HepG2 (cell line): ENCODE measurements around the gene TCFL5. TPM values are rescaled to one million over a fixed set of nuclear protein-coding genes. Genes with fewer than 3 reads are reported as not detected.

Source experiments
- ATAC-seq: fragments of 200-7000 bp; cut with Tn5 transposase; 3 replicates; pipeline ENCODE4 v1.9.1; 2020; ENCODE audit warnings: mild to moderate bottlenecking, moderate library complexity
- BruUV-seq: library from RNA; stranded (reverse); fragments of 400-500 nt; replicated peaks from 2 replicates; lab custom pipeline; 2021; lab: Mats Ljungman, UMichigan
- CTCF ChIA-PET: fragments of 300-600 bp; formaldehyde crosslinking; extraction: SDS; loops from one replicate; lab custom pipeline; 2021; ENCODE audit warnings: low total read pairs, inconsistent platforms, low intra/inter-chr PET ratio; lab: Yijun Ruan, JAX
- POLR2A ChIA-PET: fragments of 350-600 bp; sonication (Branson Sonifier 250); formaldehyde crosslinking; loops from one replicate; lab custom pipeline; 2020; ENCODE audit warnings: antibody characterized with exemption, inconsistent platforms; lab: Yijun Ruan, JAX
- DNase-seq: peaks from one replicate; pipeline ENCODE4 v3.0.0-alpha.2; 2015; ENCODE audit warnings: low spot score
- FAIRE-seq: peaks from 3 replicates; lab custom pipeline; 2011; peaks lifted over from hg19 to GRCh38; lab: Jason Lieb, UNC
- H2AFZ ChIP-seq: one replicate; pipeline ENCODE4 v1.6.1; 2011; ENCODE audit warnings: low read length, inconsistent platforms
- H3K27ac ChIP-seq: fragments of 300-600 bp; 3 replicates; pipeline ENCODE4 v1.8.0; 2011; ENCODE audit warnings: mixed run types, mild to moderate bottlenecking, mixed read lengths, low read length, inconsistent platforms; ENCODE audit not compliant: insufficient read depth; ENCODE audit errors: extremely low read length
- H3K27me3 ChIP-seq, 2 experiments: fragments of 200-600 bp in 1 of 2; 2 replicates in 1 of 2; 3 replicates in 1 of 2; pipeline versions ENCODE4 v1.6.0 to v1.8.0; 2011; ENCODE audit warnings: low read length in 2 of 2, mild to moderate bottlenecking in 2 of 2, moderate library complexity in 2 of 2, inconsistent platforms in 1 of 2; ENCODE audit not compliant: insufficient read depth in 2 of 2, control insufficient read depth in 1 of 2
- H3K36me3 ChIP-seq, 2 experiments: fragments of 200-600 bp in 1 of 2; replicated peaks in 1 of 2; 2 replicates in 1 of 2; 3 replicates in 1 of 2; pipeline versions ENCODE4 v1.5.1 to v1.8.0; 2011; ENCODE audit warnings: low read length in 2 of 2, inconsistent platforms in 1 of 2; ENCODE audit not compliant: insufficient read depth in 2 of 2, control insufficient read depth in 1 of 2
- H3K4me1 ChIP-seq: 2 replicates; pipeline ENCODE4 v1.5.1; 2012; ENCODE audit warnings: low read length, inconsistent platforms; ENCODE audit not compliant: insufficient read depth
- H3K4me2 ChIP-seq: 2 replicates; pipeline ENCODE4 v1.6.0; 2011; ENCODE audit warnings: low read depth, low read length, inconsistent platforms
- H3K4me3 ChIP-seq, 3 experiments: fragments of 200-600 bp in 1 of 3; sonication (generic), shearing (Covaris generic) in 1 of 3; replicated peaks in 1 of 3; 2 replicates each; pipeline ENCODE4 v1.5.1; 2011 to 2016; ENCODE audit warnings: low read length in 3 of 3, inconsistent platforms in 2 of 3, low read depth in 2 of 3, mild to moderate bottlenecking in 2 of 3, control low read depth in 1 of 3, mixed read lengths in 1 of 3; ENCODE audit not compliant: insufficient read depth in 1 of 3
- H3K79me2 ChIP-seq: one replicate; pipeline ENCODE4 v1.6.1; 2011; ENCODE audit warnings: low read length, inconsistent platforms; ENCODE audit not compliant: insufficient read depth
- H3K9ac ChIP-seq: 2 replicates; pipeline ENCODE4 v1.6.0; 2011; ENCODE audit warnings: mild to moderate bottlenecking, low read depth, low read length, inconsistent platforms; ENCODE audit not compliant: insufficient read depth
- H3K9me3 ChIP-seq: 2 replicates; pipeline ENCODE4 v1.5.1; 2012; ENCODE audit warnings: mild to moderate bottlenecking, low read length
- H4K20me1 ChIP-seq: 2 replicates; pipeline ENCODE4 v1.6.0; 2011; ENCODE audit warnings: inconsistent platforms, mild to moderate bottlenecking, low read length, moderate library complexity; ENCODE audit not compliant: insufficient read depth
- ARID2 ChIP-seq: sonication (generic); formaldehyde crosslinking; IDR thresholded peaks from 2 replicates; pipeline ENCODE4 v1.8.1; 2022; ENCODE audit warnings: mild to moderate bottlenecking, missing genetic modification reagents, borderline replicate concordance
- ELF3 ChIP-seq: IDR thresholded peaks from 2 replicates; pipeline ENCODE4 v1.6.1; 2016; ENCODE audit warnings: missing genetic modification reagents, missing compliant biosample characterization
- KLF12 ChIP-seq: sonication (generic); formaldehyde crosslinking; IDR thresholded peaks from 2 replicates; pipeline ENCODE4 v1.4.0; 2020; ENCODE audit warnings: missing genetic modification reagents, borderline replicate concordance
- MAX ChIP-seq: IDR thresholded peaks from 2 replicates; pipeline ENCODE4 v1.6.1; 2012; ENCODE audit warnings: inconsistent platforms
- MLLT10 ChIP-seq: sonication (generic); formaldehyde crosslinking; IDR thresholded peaks from 2 replicates; pipeline ENCODE4 v1.4.0; 2020; ENCODE audit warnings: missing genetic modification reagents
- NR2F2 ChIP-seq: IDR thresholded peaks from 2 replicates; pipeline ENCODE4 v1.6.1; 2012; ENCODE audit warnings: low read depth, inconsistent platforms, borderline replicate concordance
- REPIN1 ChIP-seq: sonication (generic); formaldehyde crosslinking; IDR thresholded peaks from 2 replicates; pipeline ENCODE4 v1.8.0; 2022; ENCODE audit warnings: missing genetic modification reagents, low read depth, mild to moderate bottlenecking, borderline replicate concordance
- SAFB2 ChIP-seq: sonication (generic); formaldehyde crosslinking; IDR thresholded peaks from 2 replicates; pipeline ENCODE4 v1.5.1; 2020; ENCODE audit warnings: missing genetic modification reagents, low read depth, mild to moderate bottlenecking, borderline replicate concordance
- SMAD9 ChIP-seq: sonication (generic); formaldehyde crosslinking; IDR thresholded peaks from 2 replicates; pipeline ENCODE4 v1.5.1; 2020; ENCODE audit warnings: mild to moderate bottlenecking, missing genetic modification reagents
- SMARCE1 ChIP-seq: fragments of 450-650 bp; IDR thresholded peaks from 2 replicates; pipeline ENCODE4 v1.6.1; 2017; ENCODE audit warnings: borderline replicate concordance
- TMF1 ChIP-seq: sonication (generic); formaldehyde crosslinking; IDR thresholded peaks from 2 replicates; pipeline ENCODE4 v1.8.1; 2022; ENCODE audit warnings: low read depth, missing genetic modification reagents
- ZFP41 ChIP-seq: sonication (generic); formaldehyde crosslinking; IDR thresholded peaks from 2 replicates; pipeline ENCODE4 v1.4.0; 2020; ENCODE audit warnings: mild to moderate bottlenecking, missing genetic modification reagents, borderline replicate concordance
- ZNF256 ChIP-seq: sonication (generic); formaldehyde crosslinking; conservative IDR thresholded peaks from 2 replicates; pipeline ENCODE4 v1.4.0; 2020; ENCODE audit warnings: missing genetic modification reagents
- ZNF317 ChIP-seq: sonication (generic); formaldehyde crosslinking; IDR thresholded peaks from 2 replicates; pipeline ENCODE4 v1.5.0; 2020; ENCODE audit warnings: mild to moderate bottlenecking, missing genetic modification reagents
- ZNF501 ChIP-seq: sonication (generic); formaldehyde crosslinking; IDR thresholded peaks from 2 replicates; pipeline ENCODE4 v1.5.1; 2020; ENCODE audit warnings: mild to moderate bottlenecking, moderate library complexity, missing genetic modification reagents
- ZNF510 ChIP-seq: sonication (generic); formaldehyde crosslinking; IDR thresholded peaks from 2 replicates; pipeline ENCODE4 v1.4.0; 2020; ENCODE audit warnings: low read depth, mild to moderate bottlenecking, missing genetic modification reagents
- ZNF577 ChIP-seq: sonication (generic); formaldehyde crosslinking; IDR thresholded peaks from 2 replicates; pipeline ENCODE4 v1.4.0; 2020; ENCODE audit warnings: mild to moderate bottlenecking, low read depth, missing genetic modification reagents, borderline replicate concordance
- ZNF597 ChIP-seq: sonication (generic); formaldehyde crosslinking; IDR thresholded peaks from 2 replicates; pipeline ENCODE4 v1.5.0; 2020; ENCODE audit warnings: missing genetic modification reagents
- ZNF598 ChIP-seq: sonication (generic); formaldehyde crosslinking; IDR thresholded peaks from 2 replicates; pipeline ENCODE4 v1.5.1; 2020; ENCODE audit warnings: mild to moderate bottlenecking, missing genetic modification reagents, borderline replicate concordance
- ZNF75D ChIP-seq: sonication (generic); formaldehyde crosslinking; IDR thresholded peaks from 2 replicates; pipeline ENCODE4 v1.8.1; 2023; ENCODE audit warnings: missing genetic modification reagents, mild to moderate bottlenecking, borderline replicate concordance
- ZNF784 ChIP-seq: sonication (generic); formaldehyde crosslinking; IDR thresholded peaks from 2 replicates; pipeline ENCODE4 v1.5.1; 2020; ENCODE audit warnings: missing genetic modification reagents, mild to moderate bottlenecking, borderline replicate concordance
- ZNF850 ChIP-seq: sonication (generic); formaldehyde crosslinking; conservative IDR thresholded peaks from 2 replicates; pipeline ENCODE4 v1.9.0; 2021; ENCODE audit warnings: mild to moderate bottlenecking, missing genetic modification reagents
- ZNF883 ChIP-seq: sonication (generic); formaldehyde crosslinking; IDR thresholded peaks from 2 replicates; pipeline ENCODE4 v1.5.1; 2020; ENCODE audit warnings: mild to moderate bottlenecking, missing genetic modification reagents; ENCODE audit errors: not compliant biosample characterization
- ZSCAN25 ChIP-seq: sonication (generic); formaldehyde crosslinking; IDR thresholded peaks from 2 replicates; pipeline ENCODE4 v1.8.0; 2022; ENCODE audit warnings: mild to moderate bottlenecking, missing genetic modification reagents
- WGBS: methylation state at CpG from one replicate; pipeline ENCODE4 v1.1.6; 2017; ENCODE audit warnings: low lambda C conversion rate; 5-methylcytosine and 5-hydroxymethylcytosine counted together
- in situ Hi-C: cut with HindIII; loops from 2 replicates; pipeline ENCODE4 v1.10.0; 2017; ENCODE audit warnings: low pct_unique_long_range_greater_than_20kb; ENCODE audit not compliant: extremely low pct_ligation_motif_present
- intact Hi-C: fragments of 100-400 bp; cut with micrococcal nuclease; formaldehyde crosslinking; loops from one replicate; pipeline ENCODE4 v1.10.0; 2022; ENCODE audit not compliant: unreplicated experiment
- polyA plus RNA-seq, 8 experiments: library from polyadenylated mRNA; depleted of rRNA in 3 of 8; stranded (reverse) in 7 of 8; unstranded in 1 of 8; fragments of >200 nt; fragmentation: Illumina TruSeq in 4 of 8; extraction: Trizol in 4 of 8; gene quantifications; 2 replicates each; pipeline versions ENCODE4 v1.2.1 to v1.2.3, GENCODE V29; 2011 to 2016; ENCODE audit warnings: low read depth in 4 of 8, missing spikeins in 1 of 8, mixed read lengths in 1 of 8; ENCODE audit not compliant: insufficient read depth in 1 of 8
- total RNA-seq, 5 experiments: library from RNA; depleted of rRNA; stranded (reverse); fragments of >200 nt; fragmentation: Illumina TruSeq; extraction: Trizol; gene quantifications; 2 replicates each; pipeline ENCODE4 v1.2.3, GENCODE V29; 2016; ENCODE audit warnings: low read depth in 1 of 5

Gene TCFL5
- total and polyA plus RNA-seq, 2 of the 13 experiments (the other 11 are each of a cell fraction or from before 2014, with no cell fraction given): 14.8 to 20.0 TPM

GRCh38 chr20:62873280-62873679 lies 11.7 kb upstream of the TCFL5 start:
- no peak overlapping the region for H3K9ac ChIP-seq
- H3K4me2 ChIP-seq: peak overlapping the region; percentile 78
- TF ChIP-seq REPIN1 (CRISPR knock-in tag) (0 out of 2 replicates have a peak, but pooled peaks have one; percentile 11), ZNF850 (no peak), ZSCAN25 (0 out of 2 replicates have a peak, but pooled peaks have one; percentile 5), MLLT10 (CRISPR knock-in tag) (no peak), ZNF577 (no peak), ZNF317 (CRISPR knock-in tag) (no peak), ELF3 (no peak), NR2F2 (no peak), SMAD9 (CRISPR knock-in tag) (no peak), ZNF883 (CRISPR knock-in tag) (no peak), ZNF510 (CRISPR knock-in tag) (no peak), TMF1 (no peak), MAX (no peak), ZFP41 (CRISPR knock-in tag) (no peak), KLF12 (CRISPR knock-in tag) (no peak), ZNF75D (CRISPR knock-in tag) (no peak), ARID2 (CRISPR knock-in tag) (no peak), ZNF597 (CRISPR knock-in tag) (no peak), ZNF784 (peak; percentile 38; the same call in 1 of the 2 replicates), SAFB2 (CRISPR knock-in tag) (no peak), ZNF256 (CRISPR knock-in tag) (no peak), ZNF501 (CRISPR knock-in tag) (no peak), ZNF598 (CRISPR knock-in tag) (no peak), SMARCE1 (no peak)

More at GRCh38 chr20:62873280-62873679, 11.7 kb upstream of the TCFL5 start:
- peaks cover 2 to 9% of the 10 kb centered on the region in 2 experiments; a peak in 4 of 5 replicates for H3K27me3 ChIP-seq
- no peak overlapping the region for H3K4me3 ChIP-seq
- H4K20me1 ChIP-seq: no peaks in the 10 kb centered on the region
- H3K9me3 ChIP-seq: no peaks in the 10 kb centered on the region
- peaks cover 63% of the 10 kb centered on the region for H3K4me1 ChIP-seq
- FAIRE-seq (no peak), DNase-seq (no peak), ATAC-seq (no peak)
- H3K27ac ChIP-seq: no peak overlapping the region
- ChIA-PET POLR2A (interaction anchor here (1.3 to 6.2 kb wide), 6 partner anchors 12 to 81 kb away, joined by 4 to 59 read pairs (median 10); partner anchors contain the start of genes GID8, SLC17A9 and TCFL5), CTCF (interaction anchor here (1.1 to 2.1 kb wide), 3 partner anchors 27 to 136 kb away, joined by 3 to 8 read pairs (median 3); no protein-coding TSS in a partner anchor)
- in situ Hi-C loops (loop anchor here (5.0 kb wide), 1 partner anchor 139 kb away; no protein-coding TSS in a partner anchor), intact Hi-C loops (loop anchor here (2.0 to 5.0 kb wide), 3 partner anchors 28 to 206 kb away; no protein-coding TSS in a partner anchor)
- no TSS peak for BruUV-seq
- H3K79me2 ChIP-seq: no peaks in the 10 kb centered on the region
- no peak overlapping the region for H2AFZ ChIP-seq
- no peaks in the 10 kb centered on the region for H3K36me3 ChIP-seq
- 46% methylated on average over 7 of the region's 7 CpGs for WGBS
